PC-3 (cell line): ENCODE results near the gene ATP6AP1.

Source experiments
- CTCF ChIP-seq: fragments of 300-600 bp; sonication (generic); conservative IDR thresholded peaks from 2 replicates; pipeline ENCODE4 v1.5.1; 2017; ENCODE audit warnings: antibody characterized with exemption, low read depth, mild to moderate bottlenecking, low read length
- EZH2 ChIP-seq: fragments of 300-600 bp; sonication (generic); IDR thresholded peaks from one replicate; pipeline ENCODE4 v1.6.1; 2017; ENCODE audit warnings: antibody characterized with exemption, mild to moderate bottlenecking, low read length; ENCODE audit not compliant: unreplicated experiment
- EZH2phosphoT487 ChIP-seq: fragments of 300-600 bp; sonication (generic); IDR thresholded peaks from 2 replicates; pipeline ENCODE4 v1.6.1; 2018; ENCODE audit warnings: mild to moderate bottlenecking, antibody characterized with exemption, low read length, borderline replicate concordance

DNA sequence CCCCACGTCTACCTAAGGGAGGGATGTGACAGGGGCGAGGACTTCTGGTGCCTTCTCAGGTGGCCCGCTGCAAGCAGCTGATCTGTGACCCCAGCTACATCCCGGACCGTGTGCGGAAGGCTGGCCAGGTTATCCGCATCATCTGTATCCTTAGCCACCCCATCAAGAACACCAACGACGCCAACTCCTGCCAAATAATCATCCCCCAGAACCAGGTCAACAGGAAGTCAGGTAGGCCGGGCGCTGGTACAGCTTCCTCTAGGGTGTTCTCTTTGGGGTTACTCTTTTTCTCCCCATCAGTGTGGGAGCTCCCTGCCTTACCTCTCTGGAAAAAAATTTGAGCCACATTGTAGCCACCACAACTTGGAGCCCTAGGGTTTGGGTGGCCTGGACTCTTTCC is 13.1 kb downstream of the ATP6AP1 start:
- TF ChIP-seq CTCF: no peak
- TF ChIP-seq EZH2: no peak
- TF ChIP-seq EZH2phosphoT487: no peak
